Neural cell (in vitro differentiated cells): ENCODE data around the gene EFCAB6.

ENCODE experiments used
- CTCF ChIP-seq: fragments of 450-650 bp; IDR thresholded peaks from 2 replicates; pipeline ENCODE4 v1.5.1; 2014; ENCODE audit warnings: antibody characterized with exemption, mild to moderate bottlenecking, moderate library complexity; ENCODE audit not compliant: poor library complexity, severe bottlenecking
- EP300 ChIP-seq: fragments of 450-650 bp; conservative IDR thresholded peaks from 2 replicates; pipeline ENCODE4 v1.6.1; 2014; ENCODE audit warnings: antibody characterized with exemption, mild to moderate bottlenecking, moderate library complexity; ENCODE audit not compliant: poor library complexity, severe bottlenecking
- MXI1 ChIP-seq: fragments of 450-650 bp; conservative IDR thresholded peaks from 2 replicates; pipeline ENCODE4 v1.6.1; 2014; ENCODE audit warnings: antibody characterized with exemption, mild to moderate bottlenecking; ENCODE audit not compliant: poor library complexity, severe bottlenecking
- POLR2AphosphoS5 ChIP-seq: IDR thresholded peaks from 2 replicates; pipeline ENCODE4 v1.6.1; 2012

- TF ChIP-seq MXI1 (no peak), EP300 (no peak), POLR2AphosphoS5 (no peak), CTCF (no peak)
These were observed 251.5 kb downstream of the EFCAB6 start for GRCh38 chr22:43560651-43561050.
